Measurements from ENCODE around the gene AJAP1.
A peak's percentile ranks its signal among the peaks of the same experiment; 100 is the strongest.

AJAP1 gene

DNA sequence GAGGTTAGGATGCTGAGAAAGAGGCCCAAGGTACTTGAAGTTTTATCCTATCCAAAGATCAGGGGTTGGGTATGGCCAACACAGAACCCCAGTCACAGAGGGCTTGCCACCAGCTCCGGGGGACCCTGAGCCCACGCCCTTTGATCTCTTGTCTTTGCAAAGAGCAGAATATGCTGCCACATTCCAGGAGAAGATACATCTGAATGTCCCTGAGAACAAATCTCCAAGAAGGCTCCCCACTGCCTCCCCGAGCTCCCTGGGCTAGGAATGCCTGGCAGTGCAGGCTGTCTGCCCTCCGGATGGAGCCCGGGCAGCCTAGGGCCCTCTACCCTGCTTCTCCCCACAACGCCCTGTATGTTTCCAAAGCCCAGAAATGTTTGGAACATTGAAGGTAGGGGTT lies 49.2 kb downstream of the AJAP1 start:
- DNase-seq, result no peak

DNA sequence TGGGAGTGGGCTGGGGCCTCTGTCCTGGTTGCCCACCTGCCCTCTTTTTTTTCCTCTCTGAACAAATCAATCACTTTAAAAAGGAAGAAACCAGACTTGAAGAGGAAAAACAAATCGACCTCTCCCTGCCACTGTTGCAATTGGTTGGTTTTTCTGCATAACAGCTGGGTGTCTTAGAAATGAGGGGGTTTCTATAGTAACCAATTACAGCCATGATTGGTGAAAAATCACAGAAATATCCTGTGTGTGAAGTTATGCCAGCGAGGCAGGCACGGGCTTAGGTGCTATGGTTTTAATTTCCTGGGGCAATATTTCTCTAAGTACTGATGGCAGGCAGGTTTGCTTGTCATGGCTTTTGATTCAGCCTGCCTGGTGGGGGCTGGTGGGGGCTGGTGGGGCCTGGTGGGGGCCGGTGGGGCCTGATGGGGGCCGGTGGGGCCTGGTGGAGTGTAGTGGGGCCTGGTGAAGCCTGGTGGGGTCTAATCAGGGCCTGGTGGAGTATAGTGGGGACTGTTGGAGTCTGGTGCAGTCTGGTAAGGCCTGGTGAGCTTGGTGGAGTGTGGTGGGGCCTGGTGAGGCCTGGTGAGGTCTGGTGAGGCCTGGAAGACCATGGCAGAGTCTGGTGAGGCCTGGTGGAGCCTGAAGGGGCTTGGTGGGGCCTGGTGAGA lies 54.6 kb downstream of the AJAP1 start:
- no peak for DNase-seq

DNA sequence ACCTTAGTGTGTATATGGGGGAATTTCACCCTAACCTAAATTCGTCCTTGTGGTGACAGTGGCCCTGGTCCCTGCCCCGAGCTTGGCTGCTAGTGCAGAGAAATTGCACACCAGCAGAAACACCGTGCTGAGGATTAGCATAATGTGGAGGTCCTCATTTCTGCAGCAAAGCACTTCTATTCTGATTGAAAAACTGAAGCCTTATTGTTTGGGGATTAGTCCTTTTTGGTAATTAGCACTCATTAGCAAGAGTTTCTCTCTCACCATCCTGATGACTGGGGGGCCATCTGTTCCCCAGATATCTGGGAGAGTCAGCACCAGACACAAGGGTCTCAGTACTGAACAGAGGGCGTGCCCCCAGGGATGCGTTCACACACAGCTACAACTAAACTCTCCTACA lies 55.2 kb downstream of the AJAP1 start:
- no peak for DNase-seq

DNA sequence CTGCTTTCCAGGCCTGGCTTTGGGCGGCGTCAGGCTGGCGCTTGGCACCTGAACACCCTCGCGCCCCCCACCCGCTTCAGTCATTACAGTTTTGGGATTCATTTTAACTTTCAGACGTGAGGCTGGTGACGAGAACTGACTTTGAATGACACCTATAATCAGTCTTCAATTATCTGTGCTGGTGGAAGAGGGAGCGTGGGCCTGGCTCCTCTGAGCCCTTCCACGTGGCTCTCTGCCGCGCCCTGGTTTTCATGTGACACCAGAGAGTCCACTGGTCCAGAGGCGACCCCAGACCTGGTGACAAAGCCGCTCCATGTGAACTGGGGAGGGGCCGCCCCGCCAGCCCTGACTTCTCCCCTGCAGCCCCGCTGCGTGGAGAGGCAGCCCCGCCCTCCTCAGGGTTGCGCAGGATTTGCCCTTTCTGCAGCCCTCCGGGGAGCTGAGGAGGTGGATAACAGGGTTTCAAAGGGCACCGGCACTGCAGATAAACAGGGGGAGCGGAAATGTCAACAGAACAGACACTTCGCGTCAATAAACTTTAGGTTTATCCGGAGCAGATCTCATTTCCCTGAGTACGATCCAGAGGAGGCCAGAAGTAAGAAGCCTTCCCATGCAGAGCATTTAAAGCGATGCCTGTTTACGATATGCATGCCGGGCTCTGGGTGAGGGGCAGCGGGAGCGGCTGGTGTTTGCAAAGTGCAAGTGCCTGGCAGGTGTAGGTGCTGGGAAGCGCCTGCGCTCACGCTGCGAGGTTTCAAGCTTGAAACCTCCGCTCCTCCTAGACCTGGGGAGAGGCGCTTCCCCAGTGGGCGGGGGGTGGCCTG lies 56.4 kb downstream of the AJAP1 start:
- peak; percentile 65 for DNase-seq

DNA sequence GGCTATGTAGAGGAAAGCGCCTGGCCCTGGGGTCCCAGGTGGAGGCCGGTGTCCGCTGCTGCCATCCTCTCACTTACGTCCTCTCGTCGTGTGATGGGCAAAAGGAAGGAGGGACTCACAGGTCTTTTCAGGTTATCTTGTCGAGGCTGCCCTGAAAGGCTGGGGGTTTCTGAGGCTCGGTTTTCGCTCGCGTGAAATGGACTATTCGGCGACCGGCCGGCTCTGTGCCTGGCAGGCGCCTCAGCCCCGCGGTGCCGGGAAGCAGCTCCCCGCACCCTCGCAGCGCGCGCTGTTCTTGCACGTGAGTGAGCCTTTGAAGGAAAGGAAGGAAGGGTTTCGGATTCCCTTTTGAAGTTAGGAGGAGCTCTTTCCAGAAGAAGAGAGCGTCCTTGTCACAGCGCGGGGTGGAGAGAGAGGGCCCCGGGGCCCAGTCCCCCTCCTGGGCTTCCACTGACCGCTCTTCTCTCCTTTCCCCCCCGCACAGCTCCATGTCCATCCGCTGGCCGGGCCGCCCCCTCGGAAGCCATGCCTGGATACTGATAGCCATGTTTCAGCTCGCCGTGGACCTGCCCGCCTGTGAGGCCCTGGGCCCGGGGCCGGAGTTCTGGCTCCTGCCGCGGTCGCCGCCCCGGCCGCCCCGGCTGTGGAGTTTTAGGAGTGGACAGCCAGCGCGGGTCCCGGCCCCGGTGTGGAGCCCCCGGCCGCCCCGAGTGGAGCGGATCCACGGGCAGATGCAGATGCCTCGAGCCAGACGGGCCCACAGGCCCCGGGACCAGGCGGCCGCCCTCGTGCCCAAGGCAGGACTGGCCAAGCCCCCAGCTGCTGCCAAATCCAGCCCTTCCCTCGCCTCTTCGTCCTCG lies 57.2 kb downstream of the AJAP1 start:
- peak; percentile 52 for DNase-seq

DNA sequence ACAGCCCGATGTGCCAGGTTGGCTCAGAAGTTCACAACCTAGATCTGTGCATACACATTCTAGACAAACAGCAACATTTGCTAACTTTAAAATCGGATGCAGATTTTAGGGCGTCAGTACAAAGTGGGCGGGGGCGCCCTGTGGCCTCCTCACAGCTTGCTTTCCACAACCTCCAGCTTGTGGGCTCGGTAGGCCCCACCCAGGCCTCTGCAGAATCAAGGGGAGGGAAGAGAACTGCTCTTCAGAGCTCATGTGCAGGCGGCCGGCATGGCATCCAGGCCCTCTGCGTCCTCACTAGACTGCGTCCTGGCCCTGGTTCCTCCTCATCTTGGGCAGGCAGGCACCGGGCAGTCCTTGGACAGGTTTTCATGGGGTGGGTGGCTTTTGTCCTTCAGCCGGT lies 59.3 kb downstream of the AJAP1 start:
- DNase-seq, result no peak

DNA sequence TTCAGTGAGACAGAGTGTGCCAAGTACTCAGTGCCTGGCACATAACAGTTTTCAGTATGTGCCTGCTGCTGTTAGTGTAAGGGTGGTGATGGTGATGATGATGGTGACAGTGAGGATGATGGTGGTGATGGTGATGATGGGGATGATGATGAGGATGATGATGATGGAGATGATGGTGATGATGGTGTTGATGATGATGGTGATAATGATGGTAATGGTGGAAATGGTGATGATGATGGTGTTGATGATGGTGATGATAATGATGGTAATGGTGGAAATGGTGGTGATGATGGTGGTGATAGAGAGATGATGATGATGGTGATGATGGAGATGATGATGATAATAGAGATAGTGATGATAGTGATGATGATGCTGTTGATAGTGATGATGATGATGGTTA lies 62.0 kb downstream of the AJAP1 start:
- no peak for DNase-seq

DNA sequence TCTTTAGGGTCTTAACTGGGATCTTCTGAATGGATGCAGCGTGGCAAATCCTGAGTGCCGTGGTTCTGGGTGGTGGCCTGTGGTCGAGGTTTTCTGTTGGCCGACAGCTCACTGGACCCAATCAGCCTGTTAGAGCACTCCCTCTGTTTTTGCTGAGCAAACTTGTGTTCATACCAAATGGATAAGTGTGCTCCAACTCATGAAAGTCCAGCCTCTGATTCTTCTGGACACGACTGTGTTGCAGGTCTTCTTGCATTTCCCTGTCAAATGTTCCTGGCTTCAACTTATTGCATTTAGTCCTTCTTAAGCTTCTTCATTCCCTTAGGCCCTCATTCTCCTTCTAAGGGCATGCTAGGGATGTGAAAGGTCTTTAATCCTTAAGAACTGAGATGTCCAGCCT lies 63.7 kb downstream of the AJAP1 start:
- DNase-seq, result no peak

DNA sequence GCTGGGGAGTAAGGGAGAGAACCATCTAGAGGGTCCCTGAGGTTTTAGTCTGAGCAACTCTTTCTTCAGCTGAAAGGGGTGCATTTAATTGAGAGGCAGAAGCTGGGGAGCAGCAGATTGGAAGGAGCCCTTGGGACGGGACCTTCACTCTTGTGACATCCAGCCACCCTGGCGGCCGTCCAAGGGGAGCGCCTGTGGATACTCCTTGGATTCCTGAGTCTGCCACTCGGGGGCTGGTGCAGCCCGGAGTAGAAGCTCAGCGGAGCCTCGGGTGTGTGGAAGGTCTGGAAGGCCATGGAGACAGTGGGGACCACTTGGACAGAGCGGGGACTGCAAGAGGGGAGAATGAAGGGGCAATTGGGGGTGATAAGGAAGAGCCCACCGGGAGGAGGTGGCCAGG lies 68.7 kb downstream of the AJAP1 start:
- DNase-seq, result no peak

DNA sequence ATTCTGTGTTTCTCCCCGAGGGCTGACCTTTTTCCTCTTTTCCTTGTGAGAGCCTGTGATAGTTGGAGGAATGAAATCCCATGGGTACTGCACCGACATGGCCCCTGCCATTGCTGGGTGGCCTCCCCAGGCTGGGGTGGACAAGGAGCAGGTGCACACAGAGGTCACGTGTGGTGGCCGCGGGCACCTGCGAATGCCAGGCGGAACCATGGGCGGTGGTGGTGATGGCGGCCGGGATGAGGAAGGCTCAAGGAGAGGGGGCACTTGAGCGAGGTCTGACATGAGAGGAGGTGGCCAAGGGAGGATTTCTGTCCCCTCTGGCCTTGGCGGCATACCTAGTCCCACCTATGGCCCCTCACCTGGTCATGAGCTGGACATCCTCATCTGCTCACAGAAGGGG lies 69.6 kb downstream of the AJAP1 start:
- DNase-seq, result no peak

DNA sequence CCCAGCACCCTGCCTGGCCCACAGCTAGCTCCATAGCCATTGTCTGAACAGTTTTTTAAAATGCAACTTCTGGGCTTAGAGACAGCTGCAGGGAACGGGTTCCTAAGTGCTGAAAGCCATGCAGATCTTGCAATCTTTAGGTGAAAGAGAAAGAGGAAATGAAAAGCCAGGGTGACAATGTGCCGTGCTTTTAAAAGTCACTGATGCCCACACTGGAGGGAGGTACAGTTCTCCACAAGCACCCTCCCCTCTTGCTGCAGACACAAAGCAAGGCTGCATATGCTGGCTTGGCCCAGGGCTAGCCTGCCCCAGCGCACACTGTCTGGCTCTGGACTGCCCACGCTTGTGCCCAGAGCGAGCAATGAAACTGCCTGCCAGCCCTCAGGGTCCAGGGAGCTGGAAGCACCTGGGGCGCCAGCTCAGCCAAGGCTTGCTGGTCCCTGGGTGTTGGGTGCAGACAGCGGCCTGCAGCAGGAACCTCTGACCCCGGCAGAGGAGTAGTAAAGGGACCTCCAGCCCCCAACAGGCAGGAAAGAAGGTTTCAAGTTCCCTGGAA lies 70.4 kb downstream of the AJAP1 start:
- DNase-seq, result no peak

DNA sequence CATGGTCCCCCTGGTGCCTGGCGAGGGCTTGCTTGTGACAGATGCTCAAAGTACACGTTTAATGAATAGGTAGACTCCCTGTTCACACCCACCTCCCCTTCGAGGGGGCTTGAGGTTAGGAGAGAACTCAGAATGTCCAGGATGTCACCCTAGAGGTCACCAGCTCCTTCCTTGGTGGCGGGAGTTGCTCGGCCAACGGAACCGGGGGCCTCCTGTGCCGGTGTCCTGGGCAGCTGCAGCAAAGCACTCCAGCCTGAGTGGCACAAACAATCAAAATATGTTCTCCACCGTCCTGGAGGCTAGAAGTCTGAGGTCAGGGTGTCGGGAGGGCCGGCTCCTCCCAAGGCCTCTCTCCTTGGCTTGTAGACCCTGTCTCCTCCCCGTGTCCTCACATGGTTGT lies 71.0 kb downstream of the AJAP1 start:
- DNase-seq, result no peak

DNA sequence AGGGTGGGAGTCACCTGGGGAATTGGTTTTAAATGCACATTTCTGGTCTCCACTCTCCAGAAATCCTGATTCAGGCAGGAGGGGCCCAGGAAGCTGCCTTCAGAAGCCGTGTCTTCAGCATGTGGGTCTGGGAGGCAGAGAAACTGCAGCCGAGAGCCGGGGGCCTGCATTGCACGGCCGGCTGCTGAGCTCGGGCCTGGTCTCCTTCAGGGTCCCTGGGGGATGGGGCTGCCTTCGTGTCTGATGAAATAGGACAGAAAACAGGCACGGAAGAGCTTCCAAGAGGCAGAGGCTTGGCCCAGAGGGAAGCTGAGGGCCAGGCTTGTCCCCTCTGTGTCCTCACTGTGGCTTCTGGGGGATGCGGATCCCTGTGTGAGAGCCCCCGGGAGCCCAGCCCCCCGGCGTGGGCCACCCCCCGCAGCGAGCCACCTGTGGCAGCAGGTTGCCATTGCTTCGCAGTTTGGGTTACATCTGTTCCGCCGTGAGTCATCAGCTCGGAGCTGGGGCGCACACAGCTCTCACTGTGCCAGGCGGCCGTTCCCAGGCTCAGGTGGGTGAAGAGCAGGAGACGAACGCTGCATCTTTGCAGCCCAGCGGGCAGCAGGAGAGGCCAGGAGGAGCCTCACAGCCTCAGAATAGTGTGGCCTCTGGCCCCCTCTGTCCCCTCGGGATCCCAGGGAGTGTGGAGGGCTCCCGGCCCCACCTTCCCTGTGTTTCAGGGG lies 72.4 kb downstream of the AJAP1 start:
- peak; percentile 48 for DNase-seq

DNA sequence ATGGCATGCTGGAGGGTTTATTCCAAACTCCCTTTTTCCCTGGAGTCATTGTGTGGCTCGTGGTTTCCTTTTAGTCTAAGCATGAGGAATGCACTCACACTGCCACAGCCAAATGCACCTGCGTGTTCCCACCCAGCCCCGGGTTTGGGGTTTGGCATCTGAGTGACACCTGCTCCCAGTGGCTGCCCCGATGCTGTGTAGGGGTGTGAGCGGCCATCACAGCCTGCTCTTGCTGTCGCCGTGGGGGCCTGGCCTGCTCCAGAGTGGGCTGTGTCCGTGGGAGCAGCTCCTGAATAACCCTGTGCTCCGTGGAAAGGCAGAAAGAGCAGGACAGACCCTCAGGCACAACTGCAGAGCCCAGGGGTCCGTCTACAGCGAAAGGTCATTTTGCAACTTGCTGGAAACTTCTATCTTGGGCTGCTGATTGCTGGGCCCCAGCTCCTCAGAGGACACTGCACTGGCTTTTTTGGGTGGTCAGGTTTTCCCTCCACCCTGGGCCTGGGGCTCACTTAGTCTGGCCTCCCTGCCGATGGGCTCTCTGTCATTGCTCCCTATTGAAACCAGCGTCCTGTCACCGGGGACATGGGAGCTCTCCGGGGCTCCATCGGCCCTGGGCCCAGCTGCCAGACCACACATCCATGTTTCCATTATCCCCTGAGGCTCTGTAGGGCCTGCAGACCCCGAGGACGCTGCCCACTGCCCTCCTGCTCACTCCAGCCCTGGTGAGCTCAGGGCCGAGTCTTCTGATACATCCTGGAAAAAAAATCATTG lies 74.1 kb downstream of the AJAP1 start:
- no peak for DNase-seq

DNA sequence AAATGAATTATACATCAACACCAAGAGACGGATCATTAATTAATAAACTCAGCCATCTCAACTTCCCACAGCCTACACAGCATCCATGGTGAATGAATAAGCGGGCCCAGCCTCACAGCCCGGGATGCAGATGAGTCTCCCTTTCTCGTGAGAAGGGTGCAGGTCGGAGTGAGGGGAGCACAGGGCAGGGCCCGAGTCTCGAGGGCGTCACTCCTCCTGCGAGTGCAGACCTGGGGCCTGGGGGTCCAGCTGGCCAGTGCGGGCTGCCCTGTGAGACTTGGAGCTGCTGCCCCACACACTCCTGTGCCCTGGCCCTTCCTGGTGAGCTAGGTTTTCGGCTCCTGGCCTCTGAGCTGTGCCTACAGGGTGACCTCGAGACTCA lies 74.7 kb downstream of the AJAP1 start:
- no peak for DNase-seq

DNA sequence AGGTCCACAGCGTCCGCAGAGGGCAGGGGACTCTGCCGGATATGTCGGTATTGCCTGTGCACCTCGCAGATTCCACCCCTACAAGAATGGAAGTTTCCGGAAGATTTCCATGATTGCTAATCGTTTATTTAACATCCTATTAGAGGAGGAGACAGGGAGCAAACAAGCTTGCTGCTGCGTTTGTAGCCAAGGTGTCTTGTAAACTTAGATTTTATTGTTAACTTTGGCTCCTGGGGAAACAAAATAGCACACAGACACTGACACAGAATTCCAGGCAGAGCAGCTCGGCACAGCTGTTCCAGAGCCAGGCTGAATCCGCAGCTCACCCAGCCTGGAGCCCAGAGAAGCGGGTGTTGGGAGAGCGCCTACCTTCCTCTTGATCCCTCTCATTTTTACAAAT lies 75.7 kb downstream of the AJAP1 start:
- DNase-seq, result no peak

DNA sequence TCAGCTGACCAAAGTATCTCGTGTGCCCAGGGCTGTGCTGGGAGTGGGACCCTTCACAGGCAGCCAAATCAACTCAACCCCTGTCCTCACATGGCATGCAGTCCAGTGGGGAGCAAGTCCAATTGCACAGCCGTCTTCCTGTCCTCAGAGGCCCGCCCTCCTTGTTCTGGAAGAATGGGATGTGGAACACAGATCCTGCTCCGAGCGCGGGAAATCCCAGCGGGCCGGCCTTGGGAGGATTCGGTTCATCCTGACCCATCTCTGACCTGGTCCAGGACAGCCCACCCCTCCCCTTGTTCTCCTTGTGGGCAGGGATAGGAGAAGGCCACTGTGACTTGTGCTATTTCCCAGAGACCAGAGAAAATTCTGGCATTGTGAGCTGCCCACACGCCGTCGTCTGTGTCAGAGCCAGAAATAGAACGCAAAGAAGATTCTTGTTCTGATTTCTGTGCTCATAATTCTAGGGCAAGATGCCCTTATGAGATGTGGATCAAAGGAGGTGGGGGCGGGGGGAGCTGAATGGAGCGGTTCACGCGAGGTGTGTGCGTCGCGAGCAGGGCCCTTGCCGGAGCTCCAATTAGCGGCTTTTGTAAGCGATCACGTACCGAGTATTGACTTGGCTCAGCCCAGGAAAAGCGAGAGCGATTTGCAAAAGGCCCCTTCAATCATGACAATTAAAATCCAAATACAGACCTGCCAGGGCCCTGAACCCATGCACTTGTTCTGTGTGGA lies 79.2 kb downstream of the AJAP1 start:
- DNase-seq, result no peak

DNA sequence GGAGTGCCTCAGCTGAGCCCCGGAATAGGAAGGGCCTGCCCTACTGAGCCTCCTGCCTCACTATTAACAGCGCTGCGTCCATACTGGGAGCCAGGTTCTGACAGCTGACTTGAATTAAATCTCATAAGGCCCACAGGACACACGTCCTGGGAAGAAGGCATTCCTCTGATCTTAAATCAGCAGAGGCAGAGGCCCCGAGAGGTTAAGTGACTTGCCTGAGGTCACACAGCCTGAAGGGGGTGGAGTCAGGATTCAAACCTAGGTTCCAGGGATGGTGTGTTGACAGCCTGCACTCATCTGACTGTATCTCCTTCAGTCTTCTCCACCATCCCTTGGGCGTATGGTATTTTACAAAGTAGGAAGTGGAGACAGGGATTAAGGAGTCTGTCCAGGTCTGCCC lies 79.8 kb downstream of the AJAP1 start:
- no peak for DNase-seq

DNA sequence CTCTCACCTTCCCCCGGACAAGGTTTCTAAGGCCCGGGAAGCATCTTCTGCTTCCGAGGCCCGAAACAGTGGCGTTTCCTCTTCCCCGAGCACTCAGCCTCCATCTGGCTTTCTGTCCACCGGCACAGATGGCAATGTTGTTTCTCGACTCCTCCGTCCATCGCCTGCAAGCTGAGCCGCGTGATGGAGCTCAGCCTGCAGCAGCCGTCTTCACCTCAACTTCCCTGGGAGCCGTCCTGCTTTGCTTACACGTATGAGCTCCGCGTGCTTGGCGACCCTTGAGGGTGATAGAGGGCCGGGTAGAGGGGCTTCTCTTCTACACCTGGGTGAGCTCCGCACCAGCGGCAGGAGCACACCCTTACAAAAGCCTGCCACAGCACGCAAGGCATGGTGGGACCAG lies 80.4 kb downstream of the AJAP1 start:
- DNase-seq, result no peak

DNA sequence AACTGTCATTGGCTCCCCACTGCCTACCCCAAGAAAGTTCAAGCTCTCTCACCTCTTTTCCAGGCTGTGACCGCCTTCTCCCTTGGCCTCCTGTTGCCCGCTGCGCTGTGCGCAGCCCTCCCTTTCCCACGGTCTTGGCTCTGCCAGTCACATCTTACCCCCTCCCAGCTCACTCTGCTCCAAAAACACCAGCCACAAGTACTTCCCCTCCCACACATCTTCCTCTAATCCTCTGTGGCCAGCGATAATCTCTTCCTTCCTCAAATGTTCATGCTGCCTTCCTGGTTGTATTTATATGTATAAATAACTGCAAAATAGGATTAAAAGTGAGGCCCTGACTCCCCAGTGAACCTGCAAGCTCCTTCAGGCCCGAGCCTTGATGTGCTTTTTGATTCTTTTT lies 81.8 kb downstream of the AJAP1 start:
- no peak for DNase-seq

DNA sequence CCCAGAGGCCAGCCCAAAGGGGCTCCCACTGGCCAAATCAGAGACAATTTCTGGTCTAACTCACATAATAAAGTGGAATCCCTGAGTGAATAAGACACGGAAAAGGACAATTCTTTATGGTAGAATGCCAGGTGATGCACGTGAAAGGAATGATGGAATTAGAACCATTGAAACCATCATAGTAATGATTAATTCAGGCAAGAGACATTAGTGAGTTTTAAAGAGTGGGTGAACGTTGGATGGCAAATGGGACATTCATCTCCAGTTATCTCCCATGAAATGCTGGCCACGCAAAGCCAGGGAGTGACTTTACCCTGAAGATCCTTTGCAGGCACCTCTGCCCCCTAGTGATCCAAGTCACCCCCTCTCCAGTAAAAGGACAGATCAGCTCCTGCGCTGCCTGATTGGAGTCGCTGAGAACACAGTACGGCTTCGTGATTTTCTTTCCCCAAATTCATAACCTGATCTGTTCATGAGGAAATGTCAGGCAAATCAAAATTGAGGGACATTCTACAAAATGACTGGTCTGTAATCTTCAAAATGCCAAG lies 87.5 kb downstream of the AJAP1 start:
- DNase-seq, result no peak

Measured in eye (tissue), 1 donor.